ENCODE results near the gene DCP1A. TPM values are rescaled to one million over a fixed set of nuclear protein-coding genes. Genes with fewer than 3 reads are reported as not detected.

Gene DCP1A
- total and polyA plus RNA-seq, 9 of the 15 experiments (the other 6 are each of a cell fraction or from before 2014, with no cell fraction given): 6.6 to 33.7 (median 13.3) TPM

- TF ChIP-seq ZBTB33 (CRISPR knock-in tag; IDR thresholded peaks at IDR 0.05): no peak
- TF ChIP-seq SMARCE1 (IDR thresholded peaks at IDR 0.05): peak; percentile 80; the same call in 1 of the 2 replicates
- TF ChIP-seq SMARCC2 (IDR thresholded peaks at IDR 0.05; ENCODE audit: low read depth): peak; percentile 84
- TF ChIP-seq TGIF2 (CRISPR knock-in tag; IDR thresholded peaks at IDR 0.05): no peak
- peak; percentile 66; the same call in 1 of the 2 replicates for TF ChIP-seq REST (IDR thresholded peaks at IDR 0.05; ENCODE audit: borderline replicate concordance)
- no peak for TF ChIP-seq REST (CRISPR knock-in tag; IDR thresholded peaks at IDR 0.05; ENCODE audit: low read depth)
- TF ChIP-seq HBP1 (CRISPR knock-in tag; IDR thresholded peaks at IDR 0.05): no peak
- TF ChIP-seq POLR2AphosphoS5 (IDR thresholded peaks at IDR 0.05; ENCODE audit: control insufficient read depth, insufficient read depth, low read depth, low read length): peak; percentile 96
- peak; percentile 72 for TF ChIP-seq CHAMP1 (IDR thresholded peaks at IDR 0.05)
- TF ChIP-seq RBM14 (IDR thresholded peaks at IDR 0.05; ENCODE audit: borderline replicate concordance, insufficient read depth, low read depth, low read length): no peak
- no peak for TF ChIP-seq ZNF347 (CRISPR knock-in tag; IDR thresholded peaks at IDR 0.05; ENCODE audit: low read depth)
- TF ChIP-seq ZFP1 (CRISPR knock-in tag; IDR thresholded peaks at IDR 0.05): no peak
Observed at GRCh38 chr3:53350652-53351051, 3.3 kb upstream of the DCP1A start (continued).

All from K562 (cell line).